GM18861 (cell line): ENCODE measurements around the gene CNTNAP2.
"Not testable (repeated sequence)": the region's sequence is repeated elsewhere in the genome, so short reads cannot be mapped to it uniquely, and the experiment has no call there.

ENCODE experiments used
- ATAC-seq: cut with Tn5 transposase; IDR thresholded peaks from one replicate; pipeline ENCODE4 v1.9.1; 2021; ENCODE audit not compliant: unreplicated experiment

The CNTNAP2 gene

GRCh38 chr7:146865696-146866095 is 749.1 kb downstream of the CNTNAP2 start:
- ATAC-seq, result no peak

- no peak for ATAC-seq
Measured at GRCh38 chr7:146874722-146875121, 758.1 kb downstream of the CNTNAP2 start.

- ATAC-seq, result no peak
Measured at GRCh38 chr7:146875237-146875785, 758.7 kb downstream of the CNTNAP2 start.

DNA sequence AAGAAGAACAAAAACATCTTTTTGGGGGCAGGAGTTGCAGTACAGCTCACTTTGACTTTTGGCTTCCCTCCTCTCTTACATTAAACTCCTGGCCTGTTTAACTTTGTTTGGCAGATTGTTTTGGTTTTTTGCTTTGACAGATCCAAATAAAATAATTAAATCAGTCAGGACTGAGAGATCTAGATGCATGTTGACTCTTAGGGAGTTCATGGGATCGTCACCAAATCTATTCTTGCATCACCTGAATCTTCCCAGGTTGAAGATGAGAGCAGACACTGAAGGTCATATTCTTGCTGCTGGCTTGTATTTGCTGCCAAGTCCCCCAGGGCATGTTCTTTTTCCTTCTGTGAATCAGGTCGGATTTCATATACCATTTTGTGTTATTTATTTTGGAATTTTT is 759.4 kb downstream of the CNTNAP2 start:
- no peak for ATAC-seq

DNA sequence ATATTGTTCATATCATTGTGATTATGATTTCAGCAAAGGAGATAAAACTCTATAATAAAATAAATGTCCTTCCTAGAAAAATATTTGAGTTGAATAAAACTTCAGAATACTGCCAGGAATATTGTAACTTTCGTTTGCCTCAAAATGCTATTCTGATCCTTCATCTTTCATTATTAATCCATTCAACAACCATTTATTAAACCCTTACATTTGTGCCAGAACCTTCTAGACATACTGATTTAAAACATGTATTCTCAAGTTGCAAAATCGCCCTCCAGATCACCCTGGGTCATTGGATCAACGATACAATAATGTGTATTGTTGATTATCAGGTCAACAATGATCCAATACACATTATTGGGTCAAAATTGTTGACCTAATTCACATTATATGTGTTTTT is 759.8 kb downstream of the CNTNAP2 start:
- no peak for ATAC-seq

DNA sequence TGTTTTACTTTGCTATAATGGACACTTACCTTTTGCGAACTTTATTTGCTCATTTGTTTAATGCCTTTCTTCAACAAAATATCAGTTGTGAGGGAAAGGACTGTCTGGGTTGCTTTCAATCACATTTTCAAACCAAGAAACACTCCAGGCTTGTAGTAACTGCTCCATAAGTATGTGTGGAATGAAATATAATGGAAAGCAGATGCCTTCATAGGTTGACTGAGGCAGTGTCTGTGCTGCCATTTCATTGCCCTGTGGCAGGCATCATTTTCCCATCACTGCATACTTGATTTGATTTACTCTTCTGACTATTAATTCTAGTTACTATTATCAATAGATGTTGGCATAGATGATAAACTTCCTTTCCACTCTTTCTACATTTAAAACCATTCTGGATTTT is 762.3 kb downstream of the CNTNAP2 start:
- ATAC-seq, result no peak

DNA sequence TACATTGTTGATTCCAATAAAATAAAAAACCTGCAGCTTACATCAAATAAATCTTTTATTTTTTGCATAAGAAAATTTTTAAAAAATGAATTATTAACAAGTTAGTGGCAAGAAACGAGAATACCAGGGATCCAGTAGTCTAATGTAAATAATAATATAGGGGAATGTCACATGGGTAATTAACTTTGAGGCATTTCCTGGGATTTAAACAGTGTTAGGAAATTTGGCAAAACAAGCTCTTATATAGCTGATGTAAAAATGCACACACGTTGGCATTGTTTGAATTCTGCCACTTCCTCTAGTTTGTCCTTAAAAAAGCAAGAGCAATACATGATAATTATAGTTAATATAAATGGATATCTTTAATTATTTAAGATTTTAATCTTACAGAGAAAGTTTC is 768.6 kb downstream of the CNTNAP2 start:
- ATAC-seq, result no peak

DNA sequence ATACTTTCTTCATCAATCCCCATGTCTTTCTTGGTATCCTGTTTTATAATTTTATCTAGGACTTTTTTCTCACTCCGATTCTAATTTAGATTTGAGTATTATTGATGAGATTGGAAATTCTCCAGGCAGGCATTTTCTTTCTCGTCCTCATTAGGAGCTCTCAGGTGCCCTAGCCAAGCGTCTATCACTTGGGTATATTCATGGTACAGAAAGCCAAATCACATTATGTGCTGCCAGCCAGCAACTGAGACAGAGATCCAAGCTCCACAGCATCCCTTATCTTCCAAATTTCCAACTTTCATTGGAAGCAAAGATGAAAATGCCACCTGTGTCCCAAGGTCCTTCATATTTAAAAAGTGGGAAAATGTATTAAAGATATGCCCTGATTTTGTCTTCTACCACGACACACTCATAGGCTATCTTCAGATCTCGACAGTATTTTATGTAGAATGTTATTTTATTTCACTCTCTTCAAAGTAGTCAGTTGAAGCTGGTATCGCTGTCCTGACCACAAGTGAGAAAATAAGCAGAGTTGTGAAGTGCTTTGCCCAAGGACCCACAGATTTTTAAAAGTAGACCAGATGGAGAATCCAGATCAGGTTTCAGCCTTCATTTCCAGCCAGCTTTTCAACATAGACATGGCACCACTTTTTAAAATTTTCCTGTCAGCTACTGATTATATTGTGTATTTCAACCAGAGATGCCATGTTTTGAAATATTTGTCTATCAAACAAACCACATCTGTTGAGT is 773.4 kb downstream of the CNTNAP2 start:
- no peak for ATAC-seq

DNA sequence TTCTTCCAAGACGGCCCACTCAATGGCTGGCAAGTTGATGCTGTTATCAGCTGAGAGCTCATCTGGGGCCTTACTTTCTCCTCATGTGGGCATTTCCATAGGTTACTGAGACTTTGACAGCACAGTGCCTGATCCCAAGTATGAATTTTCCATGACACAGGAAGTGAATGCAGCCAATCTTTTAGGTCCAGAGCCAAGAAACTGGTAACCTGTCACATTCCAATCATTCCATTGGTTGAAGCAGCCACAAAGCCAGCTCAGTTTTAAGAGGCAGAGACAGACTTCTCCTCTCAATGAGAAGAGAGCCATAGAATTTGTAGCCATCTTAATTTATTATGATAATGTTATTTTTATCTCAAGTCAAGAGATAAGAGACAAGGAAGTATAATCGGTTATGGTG is 775.5 kb downstream of the CNTNAP2 start:
- no peak for ATAC-seq

- no peak for ATAC-seq
Measured at GRCh38 chr7:146894927-146895326, 778.3 kb downstream of the CNTNAP2 start.

GRCh38 chr7:146902266-146902665 is 785.7 kb downstream of the CNTNAP2 start:
- ATAC-seq, result no peak

DNA sequence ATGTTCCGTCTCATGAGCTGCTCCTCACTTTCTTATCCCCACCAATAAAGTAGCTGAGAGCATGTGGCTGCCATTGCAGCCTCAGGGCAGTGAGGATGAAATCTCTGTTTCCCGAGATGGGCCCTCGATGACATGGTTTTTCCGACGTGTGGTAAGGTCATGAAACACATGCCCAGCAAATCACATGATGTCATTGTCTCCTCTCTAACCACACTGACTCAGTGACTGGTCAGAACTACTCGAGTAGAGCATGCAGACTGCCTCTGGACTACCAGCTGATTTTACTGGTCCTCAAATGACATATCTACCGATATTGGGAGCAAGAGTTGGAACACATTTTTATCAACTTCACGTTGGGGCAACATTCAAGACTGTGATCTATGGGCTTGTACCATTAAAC is 786.1 kb downstream of the CNTNAP2 start:
- ATAC-seq, result no peak

DNA sequence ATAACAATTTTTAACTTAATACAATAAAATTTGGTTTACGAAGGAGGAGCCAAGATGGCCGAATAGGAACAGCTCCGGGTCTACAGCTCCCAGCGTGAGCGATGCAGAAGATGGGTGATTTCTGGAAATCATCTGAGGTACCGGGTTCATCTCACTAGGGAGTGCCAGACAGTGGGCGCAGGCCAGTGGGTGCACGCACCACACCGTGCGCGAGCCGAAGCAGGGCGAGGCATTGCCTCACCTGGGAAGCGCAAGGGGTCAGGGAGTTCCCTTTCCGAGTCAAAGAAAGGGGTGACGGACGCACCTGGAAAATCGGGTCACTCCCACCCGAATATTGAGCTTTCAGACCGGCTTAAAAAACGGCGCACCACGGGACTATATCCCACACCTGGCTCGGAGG is 789.1 kb downstream of the CNTNAP2 start:
- ATAC-seq, result not testable (repeated sequence)

DNA sequence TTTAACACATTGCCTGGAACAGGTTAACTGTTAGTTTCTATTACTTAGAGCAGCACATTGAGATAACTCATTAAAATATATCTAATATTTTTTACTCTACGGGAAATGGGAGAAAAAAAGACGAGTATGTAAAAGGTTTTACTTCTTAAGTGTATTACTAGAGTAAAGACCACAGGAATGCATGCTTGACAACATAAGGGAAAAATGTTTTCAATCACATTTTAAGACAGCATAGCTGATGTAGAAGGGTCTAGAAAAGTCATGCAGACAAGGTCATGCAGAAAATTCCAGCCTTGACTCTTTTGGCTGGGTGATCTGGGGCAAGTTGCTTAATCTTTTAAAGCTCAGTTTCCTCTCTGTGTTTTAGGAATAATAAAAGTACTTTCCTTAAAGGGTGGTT is 806.2 kb downstream of the CNTNAP2 start:
- no peak for ATAC-seq

- ATAC-seq, result no peak
Measured at GRCh38 chr7:146926841-146927240, 810.2 kb downstream of the CNTNAP2 start.

DNA sequence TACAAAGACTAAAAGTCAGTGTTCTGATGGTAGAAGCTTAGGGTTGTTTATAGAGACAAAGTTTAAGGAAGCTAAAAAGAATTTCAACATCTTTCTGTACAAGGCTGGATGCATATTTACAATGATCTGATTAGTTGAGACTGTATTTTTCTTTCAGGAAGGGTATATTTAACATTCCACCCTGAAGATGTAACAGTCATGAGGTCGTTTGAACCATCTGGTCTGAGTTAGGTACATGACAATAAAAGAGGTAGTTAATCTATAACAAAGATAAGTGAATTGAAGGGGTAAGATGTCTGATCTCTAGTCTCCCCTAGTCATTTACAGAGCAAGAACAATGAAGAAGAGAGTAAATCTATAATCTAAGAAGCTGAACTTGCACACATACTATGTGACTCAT is 821.2 kb downstream of the CNTNAP2 start:
- no peak for ATAC-seq

GRCh38 chr7:146943483-146943882 is 826.9 kb downstream of the CNTNAP2 start:
- no peak for ATAC-seq

- no peak for ATAC-seq
Measured at GRCh38 chr7:146948703-146949102, 832.1 kb downstream of the CNTNAP2 start.

- ATAC-seq, result no peak
Measured at GRCh38 chr7:146956321-146956720, 839.7 kb downstream of the CNTNAP2 start.

DNA sequence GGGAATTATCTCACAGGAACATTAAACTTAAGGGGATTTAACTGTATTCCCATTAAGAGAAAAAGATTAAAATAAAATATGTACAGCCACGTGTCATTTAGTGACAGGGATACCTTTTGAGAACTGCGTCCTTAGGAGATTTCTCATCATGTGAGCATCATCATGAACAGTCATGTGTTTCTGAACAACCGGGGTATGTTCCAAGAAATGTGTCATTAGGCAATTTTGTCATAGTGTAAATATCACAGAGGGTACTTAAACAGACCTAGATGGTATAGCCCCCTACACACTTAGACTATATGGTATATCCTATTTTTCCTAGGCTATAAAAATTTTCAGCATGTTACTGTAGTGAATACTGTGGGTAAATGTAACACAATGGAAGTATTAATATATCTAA is 840.3 kb downstream of the CNTNAP2 start:
- no peak for ATAC-seq

DNA sequence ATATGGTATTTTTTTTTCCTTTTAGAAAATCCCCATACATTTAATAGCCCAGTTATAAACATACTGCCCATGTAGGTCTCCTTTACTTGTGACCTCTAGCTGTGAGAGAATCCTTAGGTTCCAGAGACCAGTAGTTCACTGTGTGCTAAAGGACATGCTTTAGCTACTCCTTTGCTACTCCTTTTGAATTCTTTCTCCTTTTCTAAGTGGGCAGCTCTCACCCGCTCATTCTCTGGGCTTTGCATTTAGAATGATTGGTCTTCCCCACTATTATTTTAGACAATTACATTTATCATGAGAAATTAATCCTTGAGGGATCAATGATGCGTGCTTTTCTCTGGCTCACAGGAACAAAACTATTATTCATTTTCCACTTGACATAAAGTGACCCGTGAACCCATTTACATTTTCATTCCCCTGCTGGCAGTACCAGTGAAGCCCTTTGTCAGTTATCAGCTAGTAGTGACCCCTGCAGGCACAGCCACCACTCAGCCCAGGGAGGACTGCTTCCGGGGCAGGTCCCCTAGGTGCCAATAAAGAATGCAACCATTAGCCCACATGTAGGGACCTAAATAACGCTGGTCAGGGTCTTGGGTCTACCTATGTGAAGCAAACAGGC is 844.3 kb downstream of the CNTNAP2 start:
- ATAC-seq, result no peak

DNA sequence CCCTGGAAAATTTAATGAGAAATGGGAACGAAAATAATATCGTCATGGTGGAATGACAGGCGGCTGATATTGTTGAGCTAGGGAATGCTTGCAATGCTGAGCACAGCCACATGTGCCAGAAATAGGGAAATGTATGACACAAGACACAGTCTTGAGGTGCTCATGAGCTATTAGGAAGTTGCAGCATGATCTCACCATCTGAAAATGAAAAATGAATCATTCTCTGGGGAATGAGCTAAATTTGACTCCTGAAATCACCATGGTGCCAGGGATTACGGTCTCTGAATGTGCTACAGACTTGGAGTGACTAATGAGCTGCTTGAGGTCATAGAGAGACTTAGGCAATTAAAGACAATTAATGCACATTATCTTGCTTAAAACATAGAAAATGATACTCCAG is 845.0 kb downstream of the CNTNAP2 start:
- no peak for ATAC-seq

DNA sequence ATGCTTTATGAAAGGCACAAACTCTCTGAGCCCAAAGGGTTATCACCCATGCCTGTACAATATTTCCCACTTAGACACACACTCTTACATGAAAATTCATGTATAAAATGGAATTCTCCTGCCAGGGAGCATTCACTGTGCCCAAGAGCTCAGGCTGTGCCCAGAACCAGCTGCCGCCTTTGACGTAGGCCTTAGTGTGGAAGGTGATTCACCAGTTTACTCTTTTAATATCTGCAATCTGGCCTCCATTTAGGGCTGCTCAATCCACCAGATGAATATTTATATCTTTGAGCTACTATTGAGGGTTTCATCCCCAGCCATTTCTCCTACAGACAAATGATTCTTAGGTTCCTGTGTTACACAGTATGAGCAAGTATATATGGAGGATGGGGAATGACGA is 849.7 kb downstream of the CNTNAP2 start:
- ATAC-seq, result no peak
